HG02981 (cell line): Measurements from ENCODE around the gene RNF212.

ENCODE experiments used
- ATAC-seq: cut with Tn5 transposase; IDR thresholded peaks from one replicate; pipeline ENCODE4 v1.9.1; 2021; ENCODE audit warnings: mild to moderate bottlenecking, moderate library complexity; ENCODE audit not compliant: unreplicated experiment

The RNF212 gene

GRCh38 chr4:1115528-1116293, 2.3 kb upstream of the RNF212 start:
- no peak for ATAC-seq

DNA sequence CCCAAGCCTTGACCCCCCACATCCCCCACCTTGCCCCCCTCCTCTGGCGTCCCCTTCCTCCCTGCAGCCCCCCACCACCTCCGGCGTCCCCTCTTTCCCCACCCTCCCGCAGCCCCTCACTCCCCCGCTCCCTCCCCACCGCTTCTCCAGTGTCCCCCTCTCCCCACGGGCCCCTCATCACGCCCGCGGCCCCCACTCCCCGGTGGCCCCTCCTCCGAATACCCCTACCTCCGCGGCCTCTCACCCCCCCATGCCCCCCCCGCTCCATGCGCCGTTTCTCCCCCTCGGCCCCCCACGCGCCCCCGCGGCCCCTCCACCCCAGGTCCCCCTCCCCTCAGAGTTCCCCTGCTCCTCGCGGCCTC, 562 bp downstream of the RNF212 start:
- no peak for ATAC-seq

DNA sequence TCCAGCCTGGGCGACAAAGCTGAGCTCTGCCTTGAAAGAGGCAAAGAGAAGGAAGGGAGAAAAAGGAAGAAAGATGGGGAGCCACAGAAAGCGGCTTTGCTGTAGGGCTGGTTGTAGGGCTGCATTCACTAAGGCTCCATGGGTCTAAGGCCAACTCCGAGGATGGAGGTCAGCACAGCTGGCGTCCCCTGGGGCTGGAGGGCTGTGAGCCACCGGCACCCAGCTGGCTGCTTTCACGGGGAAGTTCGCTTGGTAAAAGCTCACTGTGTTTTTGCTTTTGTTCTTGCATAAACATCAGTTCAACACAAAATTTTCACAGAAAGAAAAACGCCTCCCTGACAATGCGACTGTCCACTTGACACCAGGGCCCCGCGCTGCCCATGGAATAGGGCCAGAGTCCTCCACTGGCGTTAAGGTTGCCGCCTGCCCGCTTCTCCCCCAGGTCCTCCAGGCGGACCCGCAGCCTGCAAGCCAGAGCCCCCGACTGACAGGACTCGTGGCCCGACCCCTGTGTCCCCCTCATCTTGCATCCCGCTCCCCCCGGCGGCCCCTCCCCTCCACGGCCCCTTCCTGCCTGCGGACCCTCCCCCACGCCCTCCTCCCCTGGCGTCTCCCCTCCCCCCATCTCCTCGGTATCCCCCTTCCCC, 1.1 kb downstream of the RNF212 start:
- ATAC-seq = no peak

- ATAC-seq = no peak
Measured at GRCh38 chr4:1111259-1111809, 2.0 kb downstream of the RNF212 start.

DNA sequence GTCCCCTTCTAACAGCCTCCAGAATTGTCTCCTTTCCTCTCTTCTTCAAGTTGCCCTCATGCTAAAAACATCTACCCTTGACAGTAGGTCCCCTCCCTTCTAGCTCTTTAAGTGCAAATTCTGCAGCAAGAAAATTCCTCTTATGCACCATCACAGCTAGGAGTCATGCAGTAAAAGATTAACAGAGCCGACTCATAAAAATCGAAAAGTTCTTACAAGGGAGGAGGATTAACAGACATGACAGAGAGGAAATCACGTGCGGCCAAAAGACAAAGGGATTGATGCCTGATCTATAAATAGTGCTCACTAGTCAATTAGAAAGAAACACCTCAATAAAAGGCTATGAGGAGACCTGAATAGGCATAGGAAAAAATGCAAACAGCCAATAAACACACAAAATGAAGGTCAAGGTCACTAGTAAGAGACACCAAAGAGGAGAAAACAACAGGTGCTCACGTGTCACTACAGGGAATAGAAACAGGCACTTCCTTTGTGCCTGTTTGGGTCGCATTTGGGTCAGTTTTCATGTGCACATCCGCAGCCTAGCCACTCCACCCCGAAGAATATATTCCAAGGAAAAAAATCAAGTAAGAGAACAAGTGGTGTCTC, 3.4 kb downstream of the RNF212 start:
- no peak for ATAC-seq

DNA sequence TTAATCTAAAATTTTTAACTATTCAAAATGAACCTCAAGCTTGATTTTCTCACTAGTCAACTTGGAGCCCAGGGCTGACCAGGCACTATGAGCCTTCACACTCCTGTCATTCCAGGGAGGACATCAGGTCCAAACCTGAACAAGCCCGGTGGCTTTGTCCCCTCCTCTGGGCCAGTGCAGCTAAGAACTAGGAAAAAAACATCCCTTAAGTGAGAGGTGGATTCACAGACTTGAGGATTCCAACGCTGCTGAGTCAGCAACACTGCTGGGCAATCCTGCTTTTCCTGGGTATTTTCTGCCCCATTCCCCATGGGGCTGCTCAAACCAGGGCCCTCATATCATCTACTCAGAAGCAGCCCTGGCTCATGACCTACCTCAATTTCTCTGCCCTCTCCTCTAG, 4.0 kb downstream of the RNF212 start:
- ATAC-seq = no peak

DNA sequence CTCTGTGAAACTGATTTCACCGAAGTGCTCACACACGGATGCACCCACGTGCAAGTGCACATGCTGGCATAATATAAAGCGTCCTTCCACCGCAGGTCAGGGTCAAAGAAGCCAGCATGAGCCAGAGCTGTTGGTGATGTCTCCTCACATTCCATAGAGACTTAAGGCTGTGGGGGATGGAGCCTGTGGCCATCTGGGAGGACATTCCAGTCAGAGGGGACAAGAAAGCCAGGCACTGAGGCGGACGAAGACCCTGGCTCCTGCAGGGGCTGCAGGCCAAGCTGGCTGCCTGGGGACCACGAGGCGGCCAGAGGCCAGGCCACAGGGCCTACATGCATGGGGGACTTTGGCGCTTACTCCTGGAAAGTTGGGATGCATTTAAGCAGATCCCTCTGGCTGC, 7.7 kb downstream of the RNF212 start:
- ATAC-seq = no peak

GRCh38 chr4:1105067-1105466, 8.3 kb downstream of the RNF212 start:
- no peak for ATAC-seq

DNA sequence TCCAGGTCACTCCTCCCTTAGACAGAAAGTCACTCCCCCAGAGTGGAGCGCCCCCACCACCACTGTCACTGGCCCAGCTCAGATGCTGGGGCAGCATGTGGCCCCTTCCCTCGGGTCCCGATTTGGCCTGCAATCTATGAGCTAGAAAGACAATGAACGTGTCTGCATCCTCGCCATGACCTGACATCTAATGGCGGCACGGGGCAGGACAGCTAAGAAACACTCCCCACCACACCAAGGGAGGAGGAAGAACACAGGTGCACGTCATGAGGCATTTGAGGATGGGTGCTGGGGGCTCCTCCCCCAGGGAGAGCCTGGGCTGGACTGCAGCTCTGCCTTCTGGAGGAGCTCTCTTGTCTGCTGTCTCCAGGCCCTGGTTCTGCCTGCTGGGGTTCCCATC, 8.7 kb downstream of the RNF212 start:
- ATAC-seq = no peak

- ATAC-seq = no peak
Measured at GRCh38 chr4:1099684-1100335, 13.6 kb downstream of the RNF212 start.

DNA sequence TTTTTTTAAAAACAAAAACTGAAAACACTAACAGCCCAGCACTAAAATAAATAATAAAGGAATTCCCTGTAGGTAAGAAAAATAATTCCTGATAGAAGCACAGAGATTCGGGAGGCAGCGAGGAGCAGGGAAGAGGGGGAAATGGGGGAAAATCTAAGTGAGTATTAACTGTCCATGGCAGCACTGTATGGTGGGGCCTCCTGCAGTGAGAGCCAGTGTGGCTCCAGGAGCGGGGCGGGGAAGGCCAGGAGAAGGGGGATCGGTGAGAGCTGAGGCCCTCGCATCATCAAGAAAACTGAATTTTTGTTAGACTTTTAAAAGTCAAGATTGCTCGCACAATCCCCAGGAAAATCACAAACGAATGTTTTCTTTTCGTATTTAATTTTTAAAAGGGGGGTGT, 14.1 kb downstream of the RNF212 start:
- ATAC-seq = no peak

GRCh38 chr4:1098311-1098925, 14.9 kb downstream of the RNF212 start:
- ATAC-seq = no peak

GRCh38 chr4:1097553-1097952, 15.8 kb downstream of the RNF212 start:
- no peak for ATAC-seq

DNA sequence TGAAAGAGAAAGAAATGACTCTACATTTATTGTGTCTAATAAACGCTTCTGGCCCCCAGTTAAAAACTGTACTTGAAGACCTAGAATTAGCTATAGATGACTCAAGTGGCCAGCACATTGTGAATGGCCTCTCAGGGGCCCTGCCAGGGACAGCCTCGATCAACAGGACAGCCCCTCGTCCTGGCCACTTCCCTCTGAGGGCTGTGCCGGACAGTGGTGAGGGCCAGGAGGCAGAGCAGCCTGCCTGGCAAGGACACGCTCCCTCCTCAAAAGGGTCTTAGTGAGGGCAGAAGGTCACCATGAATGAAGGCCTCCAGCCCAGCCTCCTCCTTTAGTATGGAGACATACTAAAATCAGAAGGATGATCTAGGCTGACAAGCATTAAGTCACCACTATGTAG, 16.5 kb downstream of the RNF212 start:
- no peak for ATAC-seq

GRCh38 chr4:1094336-1094690, 19.1 kb downstream of the RNF212 start:
- no peak for ATAC-seq

DNA sequence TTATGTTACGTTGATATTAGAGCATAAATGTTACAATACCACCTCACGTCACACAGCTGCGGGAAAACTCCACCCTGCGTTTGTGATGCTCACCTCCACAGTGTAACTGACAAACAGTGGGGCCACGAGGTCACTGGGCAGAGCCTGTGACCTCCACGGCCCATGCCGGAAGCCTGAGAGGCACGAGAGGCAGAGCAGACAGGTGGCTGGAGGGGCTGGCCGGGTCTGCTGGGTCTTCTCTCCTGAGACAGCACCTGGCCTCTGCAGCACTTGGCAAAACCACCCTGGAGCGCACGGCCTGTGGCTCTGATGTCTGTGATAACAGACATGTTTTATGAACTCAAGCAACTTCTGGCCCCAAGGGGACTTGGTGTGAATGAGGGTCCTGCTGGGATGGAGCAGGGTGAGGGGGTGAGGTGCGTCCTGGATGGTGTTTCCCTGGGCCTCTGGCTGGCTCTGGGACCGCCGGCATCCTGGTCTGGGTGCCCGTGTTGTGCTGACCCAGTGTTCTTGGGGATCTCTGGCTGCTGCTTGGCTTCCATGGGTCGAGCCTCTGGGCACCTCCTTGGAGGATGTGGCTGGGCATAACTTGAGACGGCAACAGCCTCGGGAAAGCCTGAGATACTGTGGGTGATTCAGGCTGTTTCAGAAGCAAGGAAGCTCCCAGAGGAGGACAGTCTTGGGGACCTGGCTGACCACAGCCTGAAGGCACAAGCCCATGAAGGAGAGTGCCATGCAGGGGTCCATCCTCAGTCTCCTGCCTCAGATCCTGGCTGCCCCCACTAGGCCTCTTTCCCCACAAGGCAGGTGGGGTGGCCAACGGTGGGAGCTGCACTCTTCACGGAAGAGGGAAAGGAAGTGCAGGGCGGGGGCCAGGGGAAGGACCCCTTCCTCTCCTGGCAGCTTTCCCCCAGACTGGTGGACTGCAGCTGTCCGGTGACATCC, 19.7 kb downstream of the RNF212 start:
- ATAC-seq = no peak

DNA sequence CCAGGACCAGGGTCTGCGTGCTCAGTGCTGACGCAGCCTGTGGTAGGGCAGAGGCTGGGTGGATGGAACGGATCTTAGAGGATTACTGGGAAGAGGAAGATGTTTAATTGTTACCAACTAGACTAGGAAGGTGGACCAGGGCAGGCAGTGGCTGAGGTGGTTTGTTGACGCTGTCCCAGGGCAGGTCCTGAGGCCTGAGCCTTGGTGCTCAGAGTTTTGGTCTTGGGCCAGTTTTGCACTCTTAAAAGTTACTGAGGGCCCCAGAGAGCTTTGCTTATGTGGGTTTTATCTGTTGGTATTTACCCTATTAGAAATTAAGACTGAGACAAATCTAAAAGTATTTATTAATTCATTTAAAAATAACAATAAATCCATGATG, 20.4 kb downstream of the RNF212 start:
- no peak for ATAC-seq

GRCh38 chr4:1092026-1092982, 21.1 kb downstream of the RNF212 start:
- ATAC-seq = no peak

GRCh38 chr4:1091561-1091995, 21.8 kb downstream of the RNF212 start:
- ATAC-seq = no peak
